Uterine smooth muscle cell (primary cell): ENCODE results near the gene PBX1. TPM values are rescaled to one million over a fixed set of nuclear protein-coding genes. Genes with fewer than 3 reads are reported as not detected.

Experiments
- total RNA-seq: library from RNA; depleted of rRNA; stranded (reverse); fragments of >200 nt; gene quantifications from 2 replicates; pipeline ENCODE4 v1.2.3, GENCODE V29; 2014

PBX1 gene
- 61.1 and 62.4 TPM in 2 replicates for total RNA-seq

DNA sequence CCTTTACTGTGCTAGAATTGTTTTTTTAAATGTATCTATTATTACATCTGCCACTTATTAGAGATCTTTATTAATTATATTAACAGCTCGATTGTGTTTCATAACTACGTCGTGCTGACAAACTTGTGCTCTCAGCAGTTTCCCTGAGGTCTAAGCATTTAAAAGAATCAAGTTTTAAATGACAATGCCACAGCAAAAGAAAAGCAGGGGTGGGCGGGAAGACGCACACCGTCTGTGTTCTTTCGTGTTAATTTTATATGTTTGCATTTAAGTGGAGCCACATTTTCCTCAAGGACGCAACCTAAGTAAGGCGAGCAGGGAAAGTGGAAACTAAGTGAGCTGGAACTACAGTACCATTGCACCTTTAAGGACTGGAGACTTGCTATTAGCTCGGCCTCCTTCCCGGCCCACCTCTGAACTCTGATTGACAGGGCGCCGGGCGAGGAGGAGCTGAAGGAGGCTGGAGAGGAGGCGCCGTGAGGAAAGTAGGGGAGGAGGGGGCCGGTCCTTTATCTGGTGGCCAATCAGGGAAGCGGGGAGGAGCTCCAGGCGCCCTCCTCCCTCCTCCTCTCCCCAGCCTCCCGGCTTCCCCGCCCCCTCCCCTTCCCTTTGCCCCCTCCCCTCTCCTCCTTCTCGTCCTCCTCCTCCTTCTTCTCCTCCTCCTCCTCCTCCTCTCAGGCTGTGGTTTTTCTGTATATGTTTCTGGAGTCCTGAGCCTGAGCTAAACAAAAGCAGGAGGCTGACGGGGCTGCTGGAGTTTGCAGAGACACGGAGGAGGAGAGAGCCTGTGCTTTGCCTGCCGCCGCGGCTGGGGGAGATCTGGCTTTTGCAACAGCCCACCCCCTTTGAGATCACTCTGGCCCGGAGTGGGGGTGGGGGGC, at the start of gene PBX1:
Gene PBX1, plus strand, starts transcription at position 724 of the 881 bp plus-strand sequence.

